ENCODE data around the gene FMNL2. TPM values are rescaled to one million over a fixed set of nuclear protein-coding genes. Genes with fewer than 3 reads are reported as not detected.

Gene FMNL2
- total RNA-seq, 1 donor from 2014 or later = 108 TPM

- peaks cover 19% of the 10 kb centered on the region for H3K36me3 Mint-ChIP-seq (ENCODE audit: insufficient read depth)
- H3K27ac Mint-ChIP-seq = peak overlapping the region; percentile 34
- H3K4me1 Mint-ChIP-seq (ENCODE audit: low read depth) = peaks cover 21% of the 10 kb centered on the region
- TF ChIP-seq CTCF (IDR thresholded peaks at IDR 0.05; ENCODE audit: unreplicated experiment) = no peak
- no peak overlapping the region for H3K4me3 Mint-ChIP-seq (ENCODE audit: low read depth)
- H3K27me3 Mint-ChIP-seq = no peaks in the 10 kb centered on the region
- H3K9me3 Mint-ChIP-seq (ENCODE audit: low read depth) = no peaks in the 10 kb centered on the region
- DNase-seq (ENCODE audit: low spot score, unreplicated experiment) = no peak
Measured at GRCh38 chr2:152543717-152544116, 208.7 kb downstream of the FMNL2 start.

GRCh38 chr2:152544638-152545037 is 209.7 kb downstream of the FMNL2 start:
- Mint-ChIP-seq H3K4me3 (ENCODE audit: low read depth) (no peak overlapping the region), H3K27ac (no peak overlapping the region), H3K27me3 (no peaks in the 10 kb centered on the region), H3K9me3 (ENCODE audit: low read depth) (no peaks in the 10 kb centered on the region), H3K36me3 (ENCODE audit: insufficient read depth) (peaks cover 20% of the 10 kb centered on the region), H3K4me1 (ENCODE audit: low read depth) (peaks cover 21% of the 10 kb centered on the region)
- no peak for TF ChIP-seq CTCF (IDR thresholded peaks at IDR 0.05; ENCODE audit: unreplicated experiment)
- no peak for DNase-seq (ENCODE audit: low spot score, unreplicated experiment)

GRCh38 chr2:152546230-152546837 is 211.4 kb downstream of the FMNL2 start:
- H3K27ac Mint-ChIP-seq = peak overlapping the region; percentile 23
- peaks cover 20% of the 10 kb centered on the region for H3K36me3 Mint-ChIP-seq (ENCODE audit: insufficient read depth)
- TF ChIP-seq CTCF (IDR thresholded peaks at IDR 0.05; ENCODE audit: unreplicated experiment) = no peak
- DNase-seq (ENCODE audit: low spot score, unreplicated experiment) = no peak
- peaks cover 25% of the 10 kb centered on the region for H3K4me1 Mint-ChIP-seq (ENCODE audit: low read depth)
- H3K27me3 Mint-ChIP-seq = no peaks in the 10 kb centered on the region
- no peaks in the 10 kb centered on the region for H3K9me3 Mint-ChIP-seq (ENCODE audit: low read depth)
- H3K4me3 Mint-ChIP-seq (ENCODE audit: low read depth) = no peak overlapping the region

- peaks cover 20% of the 10 kb centered on the region for H3K36me3 Mint-ChIP-seq (ENCODE audit: insufficient read depth)
- no peak for TF ChIP-seq CTCF (IDR thresholded peaks at IDR 0.05; ENCODE audit: unreplicated experiment)
- H3K4me1 Mint-ChIP-seq (ENCODE audit: low read depth) = peaks cover 12% of the 10 kb centered on the region
- DNase-seq (ENCODE audit: low spot score, unreplicated experiment) = no peak
- H3K4me3 Mint-ChIP-seq (ENCODE audit: low read depth) = no peak overlapping the region
- H3K27ac Mint-ChIP-seq = no peak overlapping the region
- H3K9me3 Mint-ChIP-seq (ENCODE audit: low read depth) = no peaks in the 10 kb centered on the region
- no peaks in the 10 kb centered on the region for H3K27me3 Mint-ChIP-seq
Measured at GRCh38 chr2:152548111-152548875, 213.3 kb downstream of the FMNL2 start.

GRCh38 chr2:152548996-152549395 is 214.0 kb downstream of the FMNL2 start:
- no peak for TF ChIP-seq CTCF (IDR thresholded peaks at IDR 0.05; ENCODE audit: unreplicated experiment)
- DNase-seq (ENCODE audit: low spot score, unreplicated experiment) = no peak
- peaks cover 17% of the 10 kb centered on the region for H3K36me3 Mint-ChIP-seq (ENCODE audit: insufficient read depth)
- H3K27me3 Mint-ChIP-seq = no peaks in the 10 kb centered on the region
- H3K4me1 Mint-ChIP-seq (ENCODE audit: low read depth) = peaks cover 6% of the 10 kb centered on the region
- no peak overlapping the region for H3K4me3 Mint-ChIP-seq (ENCODE audit: low read depth)
- no peak overlapping the region for H3K27ac Mint-ChIP-seq
- no peaks in the 10 kb centered on the region for H3K9me3 Mint-ChIP-seq (ENCODE audit: low read depth)
